Motor neuron (in vitro differentiated cells): ENCODE measurements around the gene MYOM1. TPM values are rescaled to one million over a fixed set of nuclear protein-coding genes. Genes with fewer than 3 reads are reported as not detected.
"Not testable (repeated sequence)": the region's sequence is repeated elsewhere in the genome, so short reads cannot be mapped to it uniquely, and the experiment has no call there.

Experiments used
- ATAC-seq, 8 experiments: fragments of 200-7000 bp; cut with Tn5 transposase; replicated peaks in 6 of 8; 2 replicates each; pipeline ENCODE4 v1.8.0; 2021; ENCODE audit warnings: mild to moderate bottlenecking in 8 of 8, moderate library complexity in 8 of 8
- H3K27ac ChIP-seq, 2 donors: fragments of 250-450 bp; sonication (Bioruptor Pico); 2 replicates each; pipeline ENCODE4 v1.9.0; 2021; ENCODE audit warnings: antibody characterized with exemption in 2 of 2, mild to moderate bottlenecking in 2 of 2, moderate library complexity in 1 of 2
- H3K4me1 ChIP-seq, 2 donors: fragments of 250-450 bp; sonication (Bioruptor Pico); replicated peaks in 1 of 2; 2 replicates each; pipeline ENCODE4 v1.6.1; 2021; ENCODE audit warnings: antibody characterized with exemption in 2 of 2, mild to moderate bottlenecking in 2 of 2, moderate library complexity in 1 of 2
- H3K4me3 ChIP-seq, 5 donors: fragments of 250-450 bp; sonication (Bioruptor Pico); 2 replicates each; pipeline ENCODE4 v1.9.0; 2021; ENCODE audit warnings: antibody characterized with exemption in 5 of 5, mild to moderate bottlenecking in 5 of 5, moderate library complexity in 4 of 5
- WGBS, 10 experiments: fragments of 450-650 bp; shearing (Covaris generic); methylation state at CpG; one replicate each; pipeline ENCODE4 v1.0.0; 2022; 5-methylcytosine and 5-hydroxymethylcytosine counted together
- in situ Hi-C, 9 experiments: fragments of 400-800 bp; cut with MboI; loops; one replicate each; pipeline ENCODE4 v1.15.0; 2021; ENCODE audit warnings: low sequenced_read_pairs in 9 of 9, low pct_unique_long_range_greater_than_20kb in 2 of 9; ENCODE audit not compliant: unreplicated experiment in 9 of 9
- total RNA-seq, 8 experiments: library from RNA; unstranded; fragments of 300-600 nt; gene quantifications; 2 replicates each; pipeline versions ENCODE4 v1.2.3 to v1.2.4, GENCODE V29; 2022

Gene MYOM1
- total RNA-seq, 8 experiments from 2014 or later = 0.42 to 4.4 (median 1.2) TPM

GRCh38 chr18:3211236-3211992 is 8.4 kb downstream of the MYOM1 start:
- H3K4me1 ChIP-seq = peaks cover 9 to 10% of the 10 kb centered on the region in 2 donors
- no peak overlapping the region for H3K4me3 ChIP-seq
- in situ Hi-C loops = no loop called here
- no peak overlapping the region for H3K27ac ChIP-seq
- WGBS, 10 experiments = 17 to 100% (median 55%) methylated on average over 2 to 5 of the region's 5 CpGs
- peak in 6 of 8 experiments; percentile 30 to 67 (median 56) for ATAC-seq

- in situ Hi-C loops = no loop called here
- 17 to 97% (median 81%) methylated on average over 1 to 4 of the region's 4 CpGs; no CpG with 5 or more reads in 2 of the 10 experiments for WGBS, 10 experiments
- Histone ChIP-seq H3K27ac (no peak overlapping the region), H3K4me3 (no peak overlapping the region), H3K4me1 (peaks cover 9 to 10% of the 10 kb centered on the region in 2 donors)
- peak in 3 of 8 experiments; percentile 29 to 86 (median 80) for ATAC-seq
These were observed 9.8 kb downstream of the MYOM1 start for GRCh38 chr18:3209859-3210569.

- peaks cover 9 to 10% of the 10 kb centered on the region in 2 donors for H3K4me1 ChIP-seq
- no peak overlapping the region for H3K4me3 ChIP-seq
- 70 to 86% (median 73%) methylated on average over 1 to 2 of the region's 2 CpGs; no CpG with 5 or more reads in 5 of the 10 experiments for WGBS, 10 experiments
- H3K27ac ChIP-seq = no peak overlapping the region
- peak in 1 of 8 experiments; percentile 23 for ATAC-seq
- in situ Hi-C loops = no loop called here
These were observed 12.2 kb downstream of the MYOM1 start for GRCh38 chr18:3207565-3207964.

GRCh38 chr18:3205239-3205638 is 14.5 kb downstream of the MYOM1 start:
- Histone ChIP-seq H3K4me1 (no peaks in the 10 kb centered on the region), H3K27ac (no peak overlapping the region), H3K4me3 (no peak overlapping the region)
- no peak for ATAC-seq
- in situ Hi-C loops = no loop called here

GRCh38 chr18:3199942-3200645 is 19.7 kb downstream of the MYOM1 start:
- no peak overlapping the region for H3K27ac ChIP-seq
- no peaks in the 10 kb centered on the region for H3K4me1 ChIP-seq
- no peak for ATAC-seq
- in situ Hi-C loops = no loop called here
- no peak overlapping the region for H3K4me3 ChIP-seq
- 49 to 100% (median 85%) methylated on average over 1 to 2 of the region's 2 CpGs for WGBS, 10 experiments

GRCh38 chr18:3198260-3198860 is 21.4 kb downstream of the MYOM1 start:
- H3K27ac ChIP-seq, in situ Hi-C loops, ATAC-seq, H3K4me1 ChIP-seq, H3K4me3 ChIP-seq: not testable (repeated sequence)
- 40 to 94% (median 86%) methylated on average over 1 to 8 of the region's 11 CpGs; no CpG with 5 or more reads in 3 of the 10 experiments for WGBS, 10 experiments

GRCh38 chr18:3194947-3195612 is 24.7 kb downstream of the MYOM1 start:
- 49 to 96% (median 82%) methylated on average over 1 to 6 of the region's 6 CpGs for WGBS, 10 experiments
- in situ Hi-C loops = no loop called here
- no peak overlapping the region for H3K4me3 ChIP-seq
- H3K27ac ChIP-seq = no peak overlapping the region
- ATAC-seq = no peak
- H3K4me1 ChIP-seq = no peaks in the 10 kb centered on the region

- WGBS, 10 experiments = 0 to 80% (median 60%) methylated on average over 1 of the region's 1 CpG; no CpG with 5 or more reads in 6 of the 10 experiments
These were observed 26.4 kb downstream of the MYOM1 start for GRCh38 chr18:3193331-3193730.

GRCh38 chr18:3192752-3193151 is 27.0 kb downstream of the MYOM1 start:
- 59 to 100% (median 100%) methylated on average over 1 to 2 of the region's 2 CpGs; no CpG with 5 or more reads in 3 of the 10 experiments for WGBS, 10 experiments
- H3K27ac ChIP-seq = no peak overlapping the region

More at GRCh38 chr18:3193331-3193730, 26.4 kb downstream of the MYOM1 start:
- in situ Hi-C loops = no loop called here
- H3K27ac ChIP-seq = no peak overlapping the region
- H3K4me1 ChIP-seq = no peaks in the 10 kb centered on the region
- ATAC-seq = no peak
- H3K4me3 ChIP-seq = no peak overlapping the region

GRCh38 chr18:3192286-3192685 is 27.5 kb downstream of the MYOM1 start:
- in situ Hi-C loops = no loop called here
- H3K4me3 ChIP-seq = no peak overlapping the region
- no peaks in the 10 kb centered on the region for H3K4me1 ChIP-seq
- ATAC-seq = no peak
- no peak overlapping the region for H3K27ac ChIP-seq

More at GRCh38 chr18:3192752-3193151, 27.0 kb downstream of the MYOM1 start:
- ATAC-seq = no peak
- Histone ChIP-seq H3K4me3 (no peak overlapping the region), H3K4me1 (no peaks in the 10 kb centered on the region)
- in situ Hi-C loops = no loop called here

- peak in 3 of 8 experiments; percentile 28 to 66 (median 33) for ATAC-seq
- in situ Hi-C loops = no loop called here
- Histone ChIP-seq H3K27ac (no peak overlapping the region), H3K4me1 (no peaks in the 10 kb centered on the region), H3K4me3 (no peak overlapping the region)
- WGBS, 10 experiments = 32 to 100% (median 58%) methylated on average over 1 to 2 of the region's 2 CpGs; no CpG with 5 or more reads in 2 of the 10 experiments
These were observed 29.2 kb downstream of the MYOM1 start for GRCh38 chr18:3190610-3191009.

- H3K4me3 ChIP-seq = no peak overlapping the region
- peak in 1 of 8 experiments; percentile 15 for ATAC-seq
- in situ Hi-C loops = no loop called here
- 37 to 100% (median 76%) methylated on average over 1 to 5 of the region's 5 CpGs for WGBS, 10 experiments
- H3K4me1 ChIP-seq = no peaks in the 10 kb centered on the region
- H3K27ac ChIP-seq = no peak overlapping the region
These were observed 29.9 kb downstream of the MYOM1 start for GRCh38 chr18:3189884-3190283.
